H1 (cell line): Measurements from ENCODE around the gene CELF6. TPM values are rescaled to one million over a fixed set of nuclear protein-coding genes. Genes with fewer than 3 reads are reported as not detected.

ENCODE experiments used
- BCL11A ChIP-seq, 2 experiments: IDR thresholded peaks; one replicate each; pipeline ENCODE4 v1.6.1; 2011; ENCODE audit warnings: low read depth in 2 of 2, low read length in 2 of 2, mild to moderate bottlenecking in 2 of 2
- CBX8 ChIP-seq: fragments of 300-800, 300-1000 bp; sonication (generic); IDR thresholded peaks from 2 replicates; pipeline ENCODE4 v1.7.1; 2016; ENCODE audit warnings: low read depth, low read length, borderline replicate concordance
- JUN ChIP-seq: IDR thresholded peaks from 2 replicates; pipeline ENCODE4 v1.6.1; 2011; ENCODE audit warnings: low read depth, mild to moderate bottlenecking, improper control_type of control experiment, low read length
- NRF1 ChIP-seq: IDR thresholded peaks from 2 replicates; pipeline ENCODE4 v1.6.1; 2011; ENCODE audit warnings: mild to moderate bottlenecking, low read depth, low read length, improper control_type of control experiment
- RNF2 ChIP-seq: fragments of 200-900, 300-1000 bp; sonication (generic); IDR thresholded peaks from 2 replicates; pipeline ENCODE4 v1.7.1; 2016; ENCODE audit warnings: borderline replicate concordance, low read depth, mild to moderate bottlenecking, antibody characterized with exemption, low read length; ENCODE audit not compliant: poor library complexity, severe bottlenecking; ENCODE audit errors: missing control alignments
- ZNF274 ChIP-seq: IDR thresholded peaks from 2 replicates; pipeline ENCODE4 v1.7.0; 2012; ENCODE audit warnings: low read length, borderline replicate concordance; ENCODE audit errors: extremely low read depth
- polyA plus RNA-seq, 7 experiments: library from polyadenylated mRNA; depleted of rRNA in 3 of 7; stranded (reverse) in 5 of 7; unstranded in 2 of 7; fragments of >200 nt in 5 of 7; fragments of 200-250 nt in 2 of 7; gene quantifications; 1 replicate in 5 of 7; 2 replicates in 1 of 7; 4 replicates in 1 of 7; pipeline versions ENCODE4 v1.2.1 to v1.2.3, GENCODE V29; 2011 to 2013; ENCODE audit warnings: missing spikeins in 2 of 7, mixed read lengths in 2 of 7
- total RNA-seq: library from RNA; stranded (reverse); fragmentation: NEBNext Ultra II Directional; extraction: Animal tissue kit (Norgen Biotek cat#: 25700); gene quantifications from 2 replicates; pipeline ENCODE4 v1.2.1, GENCODE V29; 2021

CELF6 gene
- total and polyA plus RNA-seq, 2 of the 8 experiments (the other 6 are each of a cell fraction or from before 2014, with no cell fraction given) = 0.09 to 0.19 TPM

GRCh38 chr15:72361176-72361575 is 41.2 kb upstream of the CELF6 start (continued):
- TF ChIP-seq RNF2 (no peak), NRF1 (no peak), ZNF274 (no peak), BCL11A (IDR thresholded peaks at IDR 0.05; ENCODE audit: low read depth in 2 of 2, low read length in 2 of 2) (no peak), JUN (no peak), CBX8 (no peak)
